Fibroblast of lung (primary cell): Measurements from ENCODE around the gene LMF1.

ENCODE experiments used
- EZH2 ChIP-seq: IDR thresholded peaks from 2 replicates; pipeline ENCODE4 v1.5.1; 2012; ENCODE audit warnings: low read length, control low read depth, mild to moderate bottlenecking; ENCODE audit errors: missing control alignments
- TF ChIP-seq, protein P1 (sequence below), 2 donors: IDR thresholded peaks in 1 of 2; conservative IDR thresholded peaks in 1 of 2; 1 replicate in 1 of 2; 2 replicates in 1 of 2; pipeline ENCODE4 v1.5.1; 2011 to 2012; ENCODE audit warnings: low read length in 2 of 2, control low read depth in 1 of 2, inconsistent platforms in 1 of 2, low read depth in 1 of 2, mild to moderate bottlenecking in 1 of 2

DNA sequence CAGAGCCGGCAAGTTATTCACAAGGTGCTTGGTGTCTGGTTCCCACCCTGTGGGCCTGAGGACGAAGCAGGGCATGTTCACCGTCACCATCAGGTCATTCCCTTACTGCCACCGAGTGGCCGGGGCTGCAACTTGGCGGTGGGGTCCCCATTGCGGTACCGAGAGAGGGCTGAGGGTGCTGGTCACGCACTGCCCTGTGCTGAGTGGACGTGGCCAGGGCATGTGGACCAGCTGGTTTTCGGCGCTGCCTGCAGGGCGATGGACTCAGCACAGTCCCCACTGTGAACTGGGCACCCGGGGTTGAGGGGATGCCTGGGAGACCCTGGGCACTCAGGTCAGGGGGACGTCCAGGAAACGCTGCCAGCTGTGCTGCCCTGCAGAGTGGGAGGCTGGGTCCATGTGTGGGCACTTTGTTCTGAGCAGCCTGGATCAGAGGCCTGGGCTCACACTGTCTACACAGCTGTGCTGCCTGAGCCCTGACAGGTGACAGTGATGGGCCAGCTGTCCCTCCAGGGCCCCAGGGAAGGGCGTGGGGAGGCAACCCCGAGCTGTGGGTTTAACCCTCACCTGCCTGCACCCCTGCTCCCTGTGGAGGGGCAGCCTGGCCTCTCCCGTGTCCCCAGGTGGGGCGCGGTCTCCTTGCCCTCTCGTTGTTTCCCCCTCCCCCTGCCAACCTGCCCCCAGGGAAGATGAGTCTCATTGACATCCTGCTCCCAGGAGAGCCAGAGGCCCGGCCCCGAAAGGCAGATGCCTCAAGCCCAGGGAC lies 131.0 kb downstream of the LMF1 start:
- TF ChIP-seq, protein P1, sequence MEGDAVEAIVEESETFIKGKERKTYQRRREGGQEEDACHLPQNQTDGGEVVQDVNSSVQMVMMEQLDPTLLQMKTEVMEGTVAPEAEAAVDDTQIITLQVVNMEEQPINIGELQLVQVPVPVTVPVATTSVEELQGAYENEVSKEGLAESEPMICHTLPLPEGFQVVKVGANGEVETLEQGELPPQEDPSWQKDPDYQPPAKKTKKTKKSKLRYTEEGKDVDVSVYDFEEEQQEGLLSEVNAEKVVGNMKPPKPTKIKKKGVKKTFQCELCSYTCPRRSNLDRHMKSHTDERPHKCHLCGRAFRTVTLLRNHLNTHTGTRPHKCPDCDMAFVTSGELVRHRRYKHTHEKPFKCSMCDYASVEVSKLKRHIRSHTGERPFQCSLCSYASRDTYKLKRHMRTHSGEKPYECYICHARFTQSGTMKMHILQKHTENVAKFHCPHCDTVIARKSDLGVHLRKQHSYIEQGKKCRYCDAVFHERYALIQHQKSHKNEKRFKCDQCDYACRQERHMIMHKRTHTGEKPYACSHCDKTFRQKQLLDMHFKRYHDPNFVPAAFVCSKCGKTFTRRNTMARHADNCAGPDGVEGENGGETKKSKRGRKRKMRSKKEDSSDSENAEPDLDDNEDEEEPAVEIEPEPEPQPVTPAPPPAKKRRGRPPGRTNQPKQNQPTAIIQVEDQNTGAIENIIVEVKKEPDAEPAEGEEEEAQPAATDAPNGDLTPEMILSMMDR (conservative IDR thresholded peaks at IDR 0.05 in 1 of 2, IDR thresholded peaks at IDR 0.05 in 1 of 2; ENCODE audit: low read depth in 1 of 2, low read length in 2 of 2) = no peak
- TF ChIP-seq EZH2 = no peak
